GM23248 (cell line): ENCODE data around the gene RHOG.

Experiments used
- EZH2 ChIP-seq: fragments of 200-600 bp; sonication (generic); IDR thresholded peaks from 2 replicates; pipeline ENCODE4 v1.6.1; 2018; ENCODE audit warnings: antibody characterized with exemption, mild to moderate bottlenecking; ENCODE audit not compliant: insufficient read depth, poor library complexity, severe bottlenecking
- EZH2phosphoT487 ChIP-seq: fragments of 200-600 bp; sonication (generic); IDR thresholded peaks from 2 replicates; pipeline ENCODE4 v1.6.1; 2018; ENCODE audit warnings: antibody characterized with exemption, moderate library complexity, mild to moderate bottlenecking, low read depth; ENCODE audit not compliant: insufficient read depth

- TF ChIP-seq EZH2phosphoT487 (no peak), EZH2 (no peak)
These were observed 13.3 kb upstream of the RHOG start for GRCh38 chr11:3853899-3854659.
